Keratinocyte (primary cell): ENCODE data around the gene HAND1. TPM values are rescaled to one million over a fixed set of nuclear protein-coding genes. Genes with fewer than 3 reads are reported as not detected.

Source experiments
- DNase-seq: peaks from one replicate; pipeline ENCODE4 v3.0.0-alpha.2; 2011; ENCODE audit warnings: low read depth, missing footprints, low spot score
- FAIRE-seq: peaks from 2 replicates; lab custom pipeline; 2011; peaks lifted over from hg19 to GRCh38; lab: Jason Lieb, UNC
- H2AFZ ChIP-seq: 2 replicates; pipeline ENCODE4 v1.6.0; 2012; ENCODE audit warnings: low read length, control low read depth, inconsistent platforms; ENCODE audit not compliant: control insufficient read depth
- H3K27ac ChIP-seq: 2 replicates; pipeline ENCODE4 v1.5.1; 2011; ENCODE audit warnings: low read length; ENCODE audit not compliant: control insufficient read depth, insufficient read depth
- H3K27me3 ChIP-seq: 3 replicates; pipeline ENCODE4 v1.6.0; 2011; ENCODE audit warnings: low read length; ENCODE audit not compliant: control insufficient read depth, insufficient read depth; ENCODE audit errors: extremely low read depth
- H3K36me3 ChIP-seq, 2 experiments: 2 replicates in 1 of 2; 3 replicates in 1 of 2; pipeline ENCODE4 v1.5.1; 2011; ENCODE audit warnings: low read length in 2 of 2, mild to moderate bottlenecking in 1 of 2; ENCODE audit not compliant: control insufficient read depth in 2 of 2, insufficient read depth in 2 of 2; ENCODE audit errors: extremely low read depth in 1 of 2
- H3K4me1 ChIP-seq: 3 replicates; pipeline ENCODE4 v1.5.1; 2011; ENCODE audit warnings: low read length; ENCODE audit not compliant: control insufficient read depth, insufficient read depth; ENCODE audit errors: extremely low read depth
- H3K4me2 ChIP-seq: 3 replicates; pipeline ENCODE4 v1.6.0; 2011; ENCODE audit warnings: low read depth, low read length; ENCODE audit not compliant: control insufficient read depth, insufficient read depth; ENCODE audit errors: extremely low read depth
- H3K4me3 ChIP-seq, 3 experiments: fragments of 200-600 bp in 1 of 3; sonication (generic) in 1 of 3; 2 replicates in 2 of 3; 3 replicates in 1 of 3; pipeline ENCODE4 v1.5.1; 2011 to 2016; ENCODE audit warnings: low read length in 3 of 3, mild to moderate bottlenecking in 3 of 3, control low read depth in 2 of 3, inconsistent platforms in 1 of 3, low read depth in 1 of 3, mixed read lengths in 1 of 3, mixed run types in 1 of 3, moderate library complexity in 1 of 3; ENCODE audit not compliant: control insufficient read depth in 2 of 3, insufficient read depth in 2 of 3; ENCODE audit errors: extremely low read depth in 1 of 3
- H3K79me2 ChIP-seq: 2 replicates; pipeline ENCODE4 v1.6.0; 2012; ENCODE audit warnings: low read length; ENCODE audit not compliant: control insufficient read depth, insufficient read depth
- H3K9ac ChIP-seq: 3 replicates; pipeline ENCODE4 v1.6.0; 2011; ENCODE audit warnings: low read length; ENCODE audit not compliant: control insufficient read depth, insufficient read depth; ENCODE audit errors: extremely low read depth
- H3K9me1 ChIP-seq: 3 replicates; pipeline ENCODE4 v1.6.0; 2011; ENCODE audit warnings: low read length; ENCODE audit not compliant: control insufficient read depth, insufficient read depth; ENCODE audit errors: extremely low read depth
- H3K9me3 ChIP-seq: 2 replicates; pipeline ENCODE4 v1.5.1; 2012; ENCODE audit warnings: low read depth, low read length; ENCODE audit not compliant: control insufficient read depth
- H4K20me1 ChIP-seq: 3 replicates; pipeline ENCODE4 v1.6.0; 2011; ENCODE audit warnings: low read length; ENCODE audit not compliant: control insufficient read depth, insufficient read depth; ENCODE audit errors: extremely low read depth
- CTCF ChIP-seq, 3 experiments: IDR thresholded peaks in 1 of 3; conservative IDR thresholded peaks in 1 of 3; optimal IDR thresholded peaks in 1 of 3; 2 replicates in 2 of 3; 3 replicates in 1 of 3; pipeline versions ENCODE3 to v1.5.1; 2011; ENCODE audit warnings: low read length in 3 of 3, mild to moderate bottlenecking in 3 of 3, moderate library complexity in 2 of 3, control low read depth in 1 of 3, inconsistent platforms in 1 of 3; ENCODE audit not compliant: insufficient read depth in 2 of 3; ENCODE audit errors: extremely low read depth in 1 of 3
- EZH2 ChIP-seq: IDR thresholded peaks from one replicate; pipeline ENCODE4 v1.6.1; 2012; ENCODE audit warnings: inconsistent platforms, mild to moderate bottlenecking, low read length, moderate library complexity
- dilution Hi-C: fragments of 300-500 bp; cut with MboI; formaldehyde crosslinking; loops from one replicate; pipeline ENCODE4 v1.7.0; 2020; ENCODE audit warnings: low sequenced_read_pairs; ENCODE audit not compliant: extremely low pct_ligation_motif_present
- polyA plus RNA-seq, 5 experiments: library from polyadenylated mRNA; depleted of rRNA in 3 of 5; stranded (reverse) in 3 of 5; stranded (forward) in 1 of 5; unstranded in 1 of 5; fragments of >200 nt; gene quantifications; 1 replicate in 1 of 5; 2 replicates in 3 of 5; 3 replicates in 1 of 5; pipeline versions ENCODE4 v1.2.1 to v1.2.3, GENCODE V29; 2011 to 2012; ENCODE audit warnings: missing spikeins in 2 of 5, low read depth in 1 of 5, low replicate concordance in 1 of 5

HAND1 gene
- polyA plus RNA-seq, 1 donor (not counting 4 experiments of a cell fraction or from before 2014, with no cell fraction given) = not detected

DNA sequence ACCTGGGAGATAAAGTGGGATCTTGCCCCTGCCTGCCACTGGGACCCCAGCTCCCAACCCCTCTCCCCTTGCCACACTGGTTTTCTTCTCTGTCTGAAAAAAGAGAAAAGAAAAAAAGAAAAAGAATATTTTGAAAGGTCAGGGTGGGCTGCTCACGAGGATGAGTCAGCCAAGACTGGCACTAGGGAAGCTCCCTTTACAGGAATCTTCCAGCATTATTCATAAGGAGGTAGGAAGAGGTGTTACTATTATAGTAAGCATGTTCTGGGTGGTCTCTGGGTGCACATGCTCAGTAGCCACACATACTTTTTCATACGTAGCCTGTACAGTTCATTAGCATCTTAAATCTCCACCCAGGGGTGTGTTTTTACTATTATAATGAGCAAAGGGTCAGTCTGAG, 46.8 kb upstream of the HAND1 start:
- Histone ChIP-seq H3K79me2 (no peaks in the 10 kb centered on the region), H3K9me1 (no peaks in the 10 kb centered on the region), H3K36me3 (no peaks in the 10 kb centered on the region), H3K27ac (no peak overlapping the region), H3K27me3 (no peaks in the 10 kb centered on the region), H3K9ac (no peak overlapping the region), H3K4me3 (no peak overlapping the region), H3K4me1 (peaks cover 10% of the 10 kb centered on the region), H3K9me3 (no peaks in the 10 kb centered on the region), H3K4me2 (no peak overlapping the region), H4K20me1 (no peaks in the 10 kb centered on the region), H2AFZ (no peak overlapping the region)
- TF ChIP-seq EZH2 (no peak), CTCF (optimal IDR thresholded peaks at IDR 0.05 in 1 of 3, IDR thresholded peaks at IDR 0.05 in 1 of 3, conservative IDR thresholded peaks at IDR 0.05 in 1 of 3; ENCODE audit: extremely low read depth in 1 of 3, insufficient read depth in 2 of 3, low read length in 3 of 3) (no peak)
- dilution Hi-C loops = no loop called here
- no peak for DNase-seq
- FAIRE-seq = no peak

GRCh38 chr5:154524181-154524580, 46.2 kb upstream of the HAND1 start:
- Histone ChIP-seq H3K27ac (no peak overlapping the region), H3K27me3 (no peaks in the 10 kb centered on the region), H4K20me1 (no peaks in the 10 kb centered on the region), H3K4me2 (no peak overlapping the region), H3K9ac (no peak overlapping the region), H3K36me3 (no peaks in the 10 kb centered on the region), H2AFZ (no peak overlapping the region), H3K9me3 (no peaks in the 10 kb centered on the region), H3K9me1 (no peaks in the 10 kb centered on the region), H3K4me1 (peaks cover 10% of the 10 kb centered on the region), H3K79me2 (no peaks in the 10 kb centered on the region), H3K4me3 (no peak overlapping the region)
- DNase-seq (no peak), FAIRE-seq (no peak)
- TF ChIP-seq EZH2 (no peak), CTCF (optimal IDR thresholded peaks at IDR 0.05 in 1 of 3, IDR thresholded peaks at IDR 0.05 in 1 of 3, conservative IDR thresholded peaks at IDR 0.05 in 1 of 3; ENCODE audit: extremely low read depth in 1 of 3, insufficient read depth in 2 of 3, low read length in 3 of 3) (no peak)
- dilution Hi-C loops = no loop called here
